ENCODE data around the gene AKT1S1.

AKT1S1 gene

GRCh38 chr19:49907745-49908446, 30.7 kb upstream of the AKT1S1 start:
- no peak for DNase-seq

- DNase-seq: no peak
Observed at GRCh38 chr19:49906879-49907564, 29.9 kb upstream of the AKT1S1 start.

- DNase-seq: no peak
Observed at GRCh38 chr19:49904136-49904535, 27.0 kb upstream of the AKT1S1 start.

GRCh38 chr19:49896863-49897621, 19.9 kb upstream of the AKT1S1 start, which contains the start of gene IL4I1:
TSS of gene IL4I1 (minus strand) at chr19:49896887. CDS start at chr19:49896160, 727 bp downstream.
- peak; percentile 71 to 74 for DNase-seq

- no peak for DNase-seq
Observed at GRCh38 chr19:49895566-49896297, 18.6 kb upstream of the AKT1S1 start.

- peak; percentile 68 to 79 for DNase-seq
Observed at GRCh38 chr19:49894879-49895565, 17.9 kb upstream of the AKT1S1 start.

GRCh38 chr19:49894011-49894664, 17.0 kb upstream of the AKT1S1 start:
- peak; percentile 45 to 58 for DNase-seq

GRCh38 chr19:49892716-49893115, 15.6 kb upstream of the AKT1S1 start:
- no peak for DNase-seq

- DNase-seq: no peak
Observed at GRCh38 chr19:49891393-49891792, 14.2 kb upstream of the AKT1S1 start.

- DNase-seq: peak; percentile 68 to 70
Observed at GRCh38 chr19:49890349-49891311, 13.5 kb upstream of the AKT1S1 start.

- DNase-seq: peak; percentile 73 to 80
Observed at GRCh38 chr19:49889687-49890348, 12.7 kb upstream of the AKT1S1 start.

GRCh38 chr19:49889038-49889686, 12.0 kb upstream of the AKT1S1 start:
- DNase-seq: no peak

- no peak for DNase-seq
Observed at GRCh38 chr19:49888510-49888824, 11.3 kb upstream of the AKT1S1 start.

GRCh38 chr19:49887665-49888509, 10.7 kb upstream of the AKT1S1 start:
- no peak for DNase-seq

- no peak for DNase-seq
Observed at GRCh38 chr19:49887037-49887664, 10.0 kb upstream of the AKT1S1 start.

- DNase-seq: no peak
Observed at GRCh38 chr19:49884760-49885159, 7.6 kb upstream of the AKT1S1 start.

GRCh38 chr19:49884109-49884508, 7.0 kb upstream of the AKT1S1 start:
- no peak for DNase-seq

- no peak for DNase-seq
Observed at GRCh38 chr19:49883094-49883493, 5.9 kb upstream of the AKT1S1 start.
